HL-60 (cell line): Measurements from ENCODE around the gene AHDC1.

Experiments used
- DNase-seq, 2 experiments: peaks; one replicate each; pipeline ENCODE4 v3.0.0-alpha.2; 2010 to 2020; ENCODE audit warnings: low read depth in 1 of 2, low spot score in 1 of 2
- H3K27ac ChIP-seq: fragments of 250-450 bp; sonication (Bioruptor Pico); replicated peaks from 2 replicates; pipeline ENCODE4 v1.5.1; 2020; ENCODE audit warnings: mild to moderate bottlenecking, moderate library complexity
- H3K27me3 ChIP-seq: fragments of 250-450 bp; sonication (Bioruptor Pico); 2 replicates; pipeline ENCODE4 v1.5.1; 2021; ENCODE audit warnings: mild to moderate bottlenecking, moderate library complexity; ENCODE audit not compliant: insufficient read depth, poor library complexity, severe bottlenecking
- H3K4me3 ChIP-seq: replicated peaks from 2 replicates; pipeline ENCODE4 v1.5.1; 2011; ENCODE audit warnings: mild to moderate bottlenecking, control low read depth, low read length; ENCODE audit not compliant: insufficient read depth
- GABPA ChIP-seq: IDR thresholded peaks from 2 replicates; pipeline ENCODE4 v1.6.1; 2012; ENCODE audit warnings: low read depth
- POLR2AphosphoS5 ChIP-seq: IDR thresholded peaks from 2 replicates; pipeline ENCODE4 v1.6.1; 2012; ENCODE audit warnings: low read depth
- REST ChIP-seq: IDR thresholded peaks from 2 replicates; pipeline ENCODE4 v1.6.1; 2012; ENCODE audit warnings: low read depth; ENCODE audit not compliant: insufficient replicate concordance
- SPI1 ChIP-seq: IDR thresholded peaks from 2 replicates; pipeline ENCODE4 v1.6.1; 2012; ENCODE audit warnings: low read depth, mild to moderate bottlenecking, borderline replicate concordance
- TF ChIP-seq, protein P1 (sequence below): IDR thresholded peaks from one replicate; pipeline ENCODE4 v1.5.1; 2011; ENCODE audit warnings: low read length, control low read depth, inconsistent platforms; ENCODE audit not compliant: insufficient read depth

Gene AHDC1

DNA sequence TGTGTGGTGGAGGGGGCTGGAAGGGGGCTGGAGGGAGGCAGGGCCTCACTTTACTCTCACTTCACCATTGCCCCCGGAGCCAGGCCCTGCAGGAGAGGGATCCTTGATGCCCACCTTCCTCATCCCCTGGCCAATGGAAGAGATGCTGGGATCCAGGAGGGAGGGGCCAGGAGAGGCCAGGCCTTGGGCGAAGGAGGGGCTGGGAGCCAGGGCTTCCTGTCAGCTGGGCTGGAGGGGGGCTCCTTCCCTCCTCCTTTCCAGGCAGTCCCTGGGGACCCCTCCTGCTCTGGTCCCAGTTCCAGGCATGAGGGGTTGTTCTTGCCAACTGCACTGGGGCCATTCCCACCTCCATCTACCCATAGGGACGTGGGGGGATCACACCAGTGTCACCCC, 5.7 kb downstream of the AHDC1 start:
- DNase-seq, result no peak
- Histone ChIP-seq H3K27me3 (no peaks in the 10 kb centered on the region), H3K4me3 (no peak overlapping the region), H3K27ac (no peak overlapping the region)
- no peak for TF ChIP-seq POLR2AphosphoS5

DNA sequence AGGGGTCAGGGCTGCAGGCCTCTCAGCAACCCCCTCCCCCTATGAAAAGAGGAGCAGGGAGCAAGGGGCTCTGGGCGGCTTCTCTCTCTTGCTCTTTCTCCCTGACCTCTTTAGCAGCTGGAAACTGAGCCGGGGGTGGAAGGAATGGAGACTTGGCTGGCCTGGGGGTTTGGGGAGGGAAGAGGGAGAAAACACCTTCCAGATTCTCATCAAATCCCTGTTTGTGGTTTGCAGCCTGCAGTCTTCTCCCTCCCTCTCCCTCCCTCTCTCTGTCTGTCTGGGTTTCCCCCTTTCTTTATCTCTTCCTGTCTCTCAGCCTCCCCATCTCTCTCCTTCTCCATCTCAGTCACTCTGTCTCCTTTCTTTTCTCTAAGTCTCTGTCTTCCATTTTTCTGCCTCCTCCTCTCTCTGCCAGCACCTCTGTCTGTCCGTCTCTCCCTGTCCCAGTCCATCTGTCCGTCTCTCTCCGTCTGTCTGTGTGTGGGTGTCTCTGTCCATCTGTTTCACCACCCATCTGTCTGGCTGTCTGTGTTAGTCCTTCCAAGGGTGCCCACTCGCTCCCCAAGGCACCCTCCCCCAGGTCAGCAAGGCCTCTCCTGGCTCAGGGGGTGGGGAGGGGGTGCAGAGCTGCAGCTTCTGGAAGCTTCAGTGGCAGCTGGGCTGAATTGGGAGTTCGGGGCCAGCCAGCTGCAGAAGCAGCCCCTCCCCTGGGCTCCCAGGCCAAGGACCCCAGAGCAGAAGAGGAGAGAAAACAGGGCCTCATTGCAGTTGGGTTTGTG, 6.2 kb downstream of the AHDC1 start:
- Histone ChIP-seq H3K4me3 (no peak overlapping the region), H3K27me3 (no peaks in the 10 kb centered on the region), H3K27ac (no peak overlapping the region)
- DNase-seq, result no peak
- TF ChIP-seq POLR2AphosphoS5 (no peak), GABPA (no peak), SPI1 (no peak)
- TF ChIP-seq, protein P1, sequence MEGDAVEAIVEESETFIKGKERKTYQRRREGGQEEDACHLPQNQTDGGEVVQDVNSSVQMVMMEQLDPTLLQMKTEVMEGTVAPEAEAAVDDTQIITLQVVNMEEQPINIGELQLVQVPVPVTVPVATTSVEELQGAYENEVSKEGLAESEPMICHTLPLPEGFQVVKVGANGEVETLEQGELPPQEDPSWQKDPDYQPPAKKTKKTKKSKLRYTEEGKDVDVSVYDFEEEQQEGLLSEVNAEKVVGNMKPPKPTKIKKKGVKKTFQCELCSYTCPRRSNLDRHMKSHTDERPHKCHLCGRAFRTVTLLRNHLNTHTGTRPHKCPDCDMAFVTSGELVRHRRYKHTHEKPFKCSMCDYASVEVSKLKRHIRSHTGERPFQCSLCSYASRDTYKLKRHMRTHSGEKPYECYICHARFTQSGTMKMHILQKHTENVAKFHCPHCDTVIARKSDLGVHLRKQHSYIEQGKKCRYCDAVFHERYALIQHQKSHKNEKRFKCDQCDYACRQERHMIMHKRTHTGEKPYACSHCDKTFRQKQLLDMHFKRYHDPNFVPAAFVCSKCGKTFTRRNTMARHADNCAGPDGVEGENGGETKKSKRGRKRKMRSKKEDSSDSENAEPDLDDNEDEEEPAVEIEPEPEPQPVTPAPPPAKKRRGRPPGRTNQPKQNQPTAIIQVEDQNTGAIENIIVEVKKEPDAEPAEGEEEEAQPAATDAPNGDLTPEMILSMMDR, result no peak

DNA sequence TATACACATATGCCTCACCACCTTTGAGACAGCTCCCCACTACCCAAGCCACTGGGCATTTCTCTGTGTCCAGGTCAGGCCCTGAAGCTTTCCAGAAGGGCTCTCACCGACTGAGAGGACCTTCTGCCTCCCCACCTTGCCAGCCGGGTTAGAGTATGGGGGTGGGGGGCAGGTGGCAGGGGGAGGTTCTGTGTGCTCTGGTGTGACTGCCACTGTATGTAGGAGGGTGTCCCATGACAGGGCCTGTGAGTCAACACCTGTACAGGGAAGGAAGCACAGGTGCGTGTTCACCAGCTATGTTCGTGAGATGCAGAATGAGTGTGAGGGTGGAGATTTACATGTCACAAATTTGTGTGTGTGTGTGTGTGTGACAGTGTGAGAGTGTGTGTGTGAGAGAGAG, 7.0 kb downstream of the AHDC1 start:
- Histone ChIP-seq H3K4me3 (no peak overlapping the region), H3K27me3 (no peaks in the 10 kb centered on the region), H3K27ac (no peak overlapping the region)
- DNase-seq, result no peak
- TF ChIP-seq SPI1 (no peak), POLR2AphosphoS5 (no peak)
- TF ChIP-seq, protein P1, result no peak

- no peak overlapping the region for H3K27ac ChIP-seq
Observed at GRCh38 chr1:27596261-27596660, 7.7 kb downstream of the AHDC1 start.

More at GRCh38 chr1:27596261-27596660, 7.7 kb downstream of the AHDC1 start:
- Histone ChIP-seq H3K27me3 (no peaks in the 10 kb centered on the region), H3K4me3 (no peak overlapping the region)
- peak in 1 of 2 experiments; percentile 57 for DNase-seq
- TF ChIP-seq GABPA (no peak), POLR2AphosphoS5 (no peak), SPI1 (peak; percentile 59), REST (no peak)
- TF ChIP-seq, protein P1, result no peak
